Erythroblast (primary cell): ENCODE data around the gene MLLT10.
A peak's percentile ranks its signal among the peaks of the same experiment; 100 is the strongest.

Experiments used
- DNase-seq, 2 experiments: peaks; one replicate each; lab custom pipeline; 2025; lab: John Stamatoyannopoulos, UW
- GATA1 ChIP-seq: IDR thresholded peaks from 2 replicates; pipeline ENCODE4 v1.6.1; 2011; ENCODE audit warnings: low read depth, mild to moderate bottlenecking, control low read depth, low read length, moderate library complexity
- POLR2A ChIP-seq: IDR thresholded peaks from 2 replicates; pipeline ENCODE4 v1.6.1; 2011; ENCODE audit warnings: mild to moderate bottlenecking, low read length

The MLLT10 gene

GRCh38 chr10:21724020-21724589, 190.1 kb downstream of the MLLT10 start:
- DNase-seq = peak; percentile 21 to 70

GRCh38 chr10:21724687-21725367, 190.8 kb downstream of the MLLT10 start:
- TF ChIP-seq POLR2A (no peak), GATA1 (no peak)
- peak; percentile 93 to 97 for DNase-seq

More at GRCh38 chr10:21724020-21724589, 190.1 kb downstream of the MLLT10 start:
- TF ChIP-seq POLR2A (no peak), GATA1 (no peak)

DNA sequence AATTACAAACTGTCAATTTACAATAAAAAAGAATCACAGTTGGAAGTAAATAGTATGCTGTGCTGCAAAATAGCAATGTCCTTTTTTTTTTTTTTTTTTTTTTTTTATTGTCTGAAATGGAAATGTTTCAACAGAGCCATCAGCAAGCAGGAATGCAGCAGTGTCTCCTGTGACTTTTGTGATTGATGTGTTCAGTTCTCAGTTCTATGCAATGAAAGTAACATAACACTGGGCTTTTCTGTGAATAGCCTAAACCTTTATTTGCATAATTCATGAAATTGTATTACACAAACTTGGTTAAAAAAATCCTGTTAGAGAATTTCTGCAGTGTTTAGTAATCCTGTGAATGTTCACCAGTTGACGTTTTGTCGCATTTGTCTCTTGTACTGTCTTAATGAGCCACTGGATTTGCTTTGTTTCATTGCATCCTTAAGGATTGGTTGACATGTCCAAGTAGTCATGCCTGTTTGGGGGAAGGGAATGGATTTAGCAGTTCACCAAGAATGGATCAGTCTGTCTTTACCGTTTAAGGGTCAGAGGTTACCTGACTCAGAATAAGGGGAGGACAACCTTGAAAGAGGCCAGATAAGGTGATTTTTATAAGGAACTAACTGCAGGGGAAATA, 192.7 kb downstream of the MLLT10 start:
- TF ChIP-seq POLR2A (no peak), GATA1 (no peak)
- DNase-seq = no peak

DNA sequence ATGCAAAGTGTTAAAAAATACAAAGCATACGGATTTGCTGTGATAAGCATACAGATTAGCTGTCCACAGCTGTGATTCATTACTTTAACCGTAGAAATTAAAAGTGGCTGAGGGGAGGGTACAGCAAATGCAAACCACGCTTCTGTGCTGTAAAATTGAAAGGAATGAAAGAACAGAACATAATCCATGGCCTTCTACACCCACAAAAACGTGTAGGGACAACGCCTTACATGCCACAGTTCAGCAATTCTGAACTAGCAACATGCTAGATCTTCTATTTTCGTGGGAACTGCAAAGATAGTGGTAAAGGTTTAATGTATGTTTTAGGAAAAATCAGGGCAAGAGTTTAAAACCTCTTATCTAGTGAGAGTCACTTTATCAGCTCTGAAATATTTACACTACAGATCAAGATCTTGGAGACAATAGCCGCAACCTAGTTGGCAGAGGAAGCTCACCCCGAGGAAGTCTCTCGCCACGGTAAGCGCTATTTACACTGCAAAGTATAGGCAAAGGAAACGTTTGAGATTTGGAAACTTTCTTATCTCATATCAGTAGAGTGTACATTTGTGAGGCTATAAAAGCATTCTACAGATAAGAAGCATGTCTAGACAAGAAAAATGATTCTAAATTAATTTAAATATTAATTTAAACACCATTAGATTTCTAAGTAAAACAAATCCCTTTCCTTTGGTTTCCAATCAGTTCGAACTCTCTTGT, 193.6 kb downstream of the MLLT10 start:
- peak in 1 of 2 experiments; percentile 9 for DNase-seq

GRCh38 chr10:21728618-21729017, 194.6 kb downstream of the MLLT10 start:
- DNase-seq = peak in 1 of 2 experiments; percentile 14
- TF ChIP-seq POLR2A (no peak), GATA1 (no peak)

More for the DNA sequence above, 193.6 kb downstream of the MLLT10 start:
- TF ChIP-seq GATA1 (no peak), POLR2A (no peak)

DNA sequence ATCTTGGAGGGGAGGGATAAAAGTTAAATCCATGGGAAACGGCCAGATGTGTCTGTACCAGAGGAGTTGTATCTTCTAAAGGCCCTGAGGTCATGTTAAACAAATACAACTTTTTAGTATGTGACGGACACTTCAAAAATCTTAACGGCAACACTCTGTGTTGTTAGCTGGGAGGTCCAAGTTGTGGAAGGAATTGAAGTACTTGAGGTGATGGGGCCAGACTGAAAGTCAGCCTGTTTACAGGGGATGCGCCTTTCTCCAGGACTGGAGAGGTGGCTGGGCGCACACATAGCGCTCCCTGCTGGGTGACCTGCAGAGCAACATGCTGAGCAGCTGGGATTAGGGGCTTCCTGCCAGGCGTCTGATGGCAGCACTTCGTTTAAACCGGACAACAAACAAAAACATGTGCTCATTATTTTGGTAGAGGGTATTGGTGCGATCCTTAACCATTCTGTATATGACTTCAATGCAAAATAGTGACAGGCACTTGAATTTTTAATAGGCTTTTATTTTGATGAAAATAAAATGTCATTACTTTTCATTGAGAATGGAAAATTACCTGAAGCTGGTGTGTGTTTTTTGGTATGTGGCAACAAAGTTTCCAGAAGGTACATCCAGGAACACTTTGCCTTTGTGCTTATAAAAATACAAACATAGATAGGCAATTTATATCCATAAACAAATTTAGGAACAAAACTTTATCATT, 198.2 kb downstream of the MLLT10 start:
- TF ChIP-seq GATA1 = no peak
- no peak for TF ChIP-seq POLR2A
- DNase-seq = peak; percentile 79 to 87

GRCh38 chr10:21733710-21734109, 199.7 kb downstream of the MLLT10 start:
- no peak for DNase-seq
- TF ChIP-seq POLR2A (no peak), GATA1 (no peak)

- TF ChIP-seq POLR2A = no peak
- DNase-seq = no peak
Observed at GRCh38 chr10:21737106-21737505, 203.1 kb downstream of the MLLT10 start.

DNA sequence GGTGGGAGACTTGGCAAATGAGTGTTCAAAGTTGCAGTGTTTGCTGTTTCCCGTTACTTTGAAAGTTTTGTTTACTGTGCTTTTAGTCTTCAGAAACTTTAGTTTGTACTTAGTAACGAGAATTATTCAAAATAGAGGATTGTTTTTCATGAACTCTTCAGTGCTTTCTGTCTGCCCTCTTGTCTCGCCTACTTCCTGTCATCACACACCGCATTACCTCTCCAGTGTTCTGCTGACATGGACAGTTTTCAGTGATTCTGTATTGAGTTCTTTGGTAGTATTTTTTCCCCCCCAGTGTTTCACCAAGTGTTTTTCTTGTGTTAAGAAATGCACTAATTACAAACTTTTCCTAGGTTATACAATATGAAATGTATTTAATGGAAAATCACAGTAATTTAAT, 207.0 kb downstream of the MLLT10 start:
- TF ChIP-seq GATA1 = no peak
- no peak for TF ChIP-seq POLR2A
- DNase-seq = no peak

DNA sequence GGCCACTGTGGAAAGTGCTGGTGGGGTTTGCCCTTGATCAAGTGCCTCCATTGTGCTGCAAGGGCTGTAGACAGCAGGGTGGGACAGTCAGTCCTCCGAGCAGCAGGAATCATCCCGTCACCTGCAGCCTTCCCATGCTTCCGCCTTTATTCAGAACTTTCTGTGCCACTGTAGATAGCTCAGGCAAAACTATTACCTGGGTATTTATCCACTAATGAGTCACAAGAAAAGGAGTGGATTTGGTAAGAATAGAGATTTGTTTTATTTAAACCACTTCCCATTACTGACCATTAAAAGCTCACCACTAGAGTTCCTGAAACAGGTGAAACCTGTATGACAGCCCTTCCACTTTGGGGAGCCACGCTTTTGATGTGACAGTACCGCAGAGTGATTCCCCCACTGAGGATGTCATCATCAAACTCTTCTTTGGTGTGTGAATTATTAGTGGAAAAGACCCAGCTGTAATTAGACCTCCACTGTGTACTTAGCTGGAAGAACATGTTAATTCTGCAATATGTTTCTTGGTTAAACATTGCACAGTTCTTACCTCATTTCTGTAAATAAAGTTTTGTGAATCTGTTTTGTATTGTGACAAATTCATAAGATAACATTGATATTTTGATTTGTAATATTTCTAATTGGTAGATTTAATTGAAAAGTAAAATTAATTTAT, 208.8 kb downstream of the MLLT10 start:
- TF ChIP-seq GATA1 = no peak
- no peak for TF ChIP-seq POLR2A
- no peak for DNase-seq

DNA sequence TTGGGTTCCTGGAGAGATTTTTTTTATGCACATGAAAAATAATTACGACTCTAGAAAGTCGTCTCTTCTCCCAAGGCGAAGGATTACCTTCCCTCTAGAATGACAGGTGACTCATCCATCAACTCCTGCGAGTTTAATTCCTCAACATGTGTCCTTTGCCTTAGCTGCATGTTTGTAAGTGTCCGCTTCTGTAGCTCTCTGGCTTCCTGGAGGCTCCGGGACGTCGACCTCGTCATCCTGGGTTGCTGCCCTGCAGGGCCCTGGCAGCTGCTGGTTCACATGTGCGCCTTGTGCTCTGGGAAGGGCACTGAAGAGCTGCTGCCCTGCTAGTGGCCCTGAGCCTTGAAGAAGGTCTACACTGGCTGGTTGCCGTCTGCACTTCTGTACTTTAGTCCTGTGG, 210.2 kb downstream of the MLLT10 start:
- DNase-seq = no peak
- TF ChIP-seq POLR2A = no peak
- TF ChIP-seq GATA1 = no peak

DNA sequence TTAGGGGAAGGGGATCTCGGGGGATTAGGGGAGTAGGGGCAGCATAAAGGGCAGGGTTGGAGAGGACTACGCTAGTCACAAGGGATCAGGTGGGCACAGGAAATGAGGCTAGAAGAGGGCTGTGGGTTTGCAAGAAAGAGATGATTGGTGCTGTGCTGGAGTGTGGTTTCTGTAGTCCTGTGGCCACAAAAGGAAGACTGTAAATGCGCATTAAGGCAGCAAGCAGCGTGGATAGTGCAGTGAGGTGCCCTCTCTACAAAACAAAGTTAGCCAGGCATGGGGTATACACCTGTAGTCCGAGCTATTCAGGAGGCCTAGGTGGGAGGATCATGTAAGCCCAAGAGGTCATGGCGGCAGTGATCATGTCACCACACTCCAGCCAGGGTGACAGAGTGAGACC, 212.1 kb downstream of the MLLT10 start:
- TF ChIP-seq POLR2A (no peak), GATA1 (no peak)
- DNase-seq = no peak

- TF ChIP-seq POLR2A (no peak), GATA1 (no peak)
- DNase-seq = no peak
Observed at GRCh38 chr10:21747809-21748208, 213.8 kb downstream of the MLLT10 start.
